ENCODE data around the gene MYH7.

- TF ChIP-seq CTCF (IDR thresholded peaks at IDR 0.05; ENCODE audit: insufficient read depth, low read length, poor library complexity, severe bottlenecking) (peak; percentile 63), EZH2phosphoT487 (conservative IDR thresholded peaks at IDR 0.05; ENCODE audit: low read length) (no peak)
These were observed 42.8 kb upstream of the MYH7 start for GRCh38 chr14:23478109-23478759.
